Panc1 (cell line): Measurements from ENCODE around the gene EFEMP1. TPM values are rescaled to one million over a fixed set of nuclear protein-coding genes. Genes with fewer than 3 reads are reported as not detected.

Experiments
- ATAC-seq: fragments of 200-7000 bp; cut with Tn5 transposase; 2 replicates; pipeline ENCODE4 v1.9.1; 2020; ENCODE audit warnings: mild to moderate bottlenecking, moderate library complexity
- BruUV-seq: library from RNA; stranded (reverse); fragments of 400-500 nt; replicated peaks from 2 replicates; lab custom pipeline; 2021; lab: Mats Ljungman, UMichigan
- CTCF ChIA-PET: fragments of 300-600 bp; sonication (Branson Sonifier 250); formaldehyde crosslinking; loops from one replicate; lab custom pipeline; 2022; ENCODE audit warnings: antibody characterized with exemption; lab: Charles Lee
- POLR2A ChIA-PET: fragments of 300-600 bp; sonication (Branson Sonifier 250); formaldehyde crosslinking; loops from one replicate; lab custom pipeline; 2022; ENCODE audit warnings: antibody characterized with exemption; lab: Charles Lee
- DNase-seq: peaks from one replicate; pipeline ENCODE4 v3.0.0-alpha.2; 2010; ENCODE audit warnings: low read depth, low spot score
- H3K27ac ChIP-seq: 2 replicates; pipeline ENCODE4 v1.5.1; 2011; ENCODE audit warnings: mild to moderate bottlenecking, low read length, inconsistent platforms
- H3K27me3 ChIP-seq: fragments of 200-500 bp; sonication (Bioruptor generic); 2 replicates; pipeline ENCODE4 v1.6.0; 2014; ENCODE audit warnings: low read length, inconsistent platforms; ENCODE audit not compliant: control insufficient read depth, insufficient read depth
- H3K36me3 ChIP-seq: fragments of 200-500 bp; sonication (Bioruptor generic); 2 replicates; pipeline ENCODE4 v1.5.1; 2014; ENCODE audit warnings: inconsistent platforms, mild to moderate bottlenecking, low read length, moderate library complexity; ENCODE audit not compliant: control insufficient read depth, insufficient read depth
- H3K4me1 ChIP-seq: 2 replicates; pipeline ENCODE4 v1.5.1; 2011; ENCODE audit warnings: inconsistent platforms, mild to moderate bottlenecking, low read length, moderate library complexity; ENCODE audit not compliant: control insufficient read depth, insufficient read depth
- H3K4me3 ChIP-seq, 2 experiments: 2 replicates each; pipeline ENCODE4 v1.5.1; 2011 to 2012; ENCODE audit warnings: low read depth in 2 of 2, low read length in 2 of 2, mild to moderate bottlenecking in 2 of 2, inconsistent platforms in 1 of 2, moderate library complexity in 1 of 2
- H3K9me3 ChIP-seq: fragments of 200-500 bp; sonication (Bioruptor generic); 2 replicates; pipeline ENCODE4 v1.5.1; 2014; ENCODE audit warnings: low read depth, mild to moderate bottlenecking, inconsistent platforms, low read length, moderate library complexity; ENCODE audit not compliant: control insufficient read depth, insufficient read depth
- CTCF ChIP-seq: fragments of 450-650 bp; IDR thresholded peaks from 2 replicates; pipeline ENCODE4 v1.5.1; 2017; ENCODE audit warnings: mild to moderate bottlenecking
- POLR2AphosphoS5 ChIP-seq: IDR thresholded peaks from 2 replicates; pipeline ENCODE4 v1.6.1; 2012; ENCODE audit warnings: mild to moderate bottlenecking, low read depth, low read length, moderate library complexity
- SIN3A ChIP-seq: IDR thresholded peaks from 2 replicates; pipeline ENCODE4 v1.6.1; 2012; ENCODE audit warnings: low read depth, mild to moderate bottlenecking, low read length, moderate library complexity, borderline replicate concordance; ENCODE audit not compliant: insufficient read depth
- TCF7L2 ChIP-seq: IDR thresholded peaks from 2 replicates; pipeline ENCODE4 v1.6.1; 2011; ENCODE audit warnings: mild to moderate bottlenecking, low read depth, low read length, inconsistent platforms
- in situ Hi-C: cut with HindIII; loops from 2 replicates; pipeline ENCODE4 v1.10.0; 2016; ENCODE audit warnings: low sequenced_read_pairs, low pct_unique_long_range_greater_than_20kb
- intact Hi-C: fragments of 100-400 bp; cut with micrococcal nuclease; formaldehyde crosslinking; loops from one replicate; pipeline ENCODE4 v1.10.0; 2022; ENCODE audit not compliant: unreplicated experiment
- total RNA-seq: library from RNA; stranded (reverse); gene quantifications from one replicate; pipeline ENCODE4 v1.2.1, GENCODE V29; 2021; ENCODE audit not compliant: unreplicated experiment
- TF ChIP-seq, protein P1 (sequence below), 2 experiments: IDR thresholded peaks; 2 replicates each; pipeline ENCODE4 v1.6.1; 2011 to 2012; ENCODE audit warnings: low read depth in 2 of 2, control low read depth in 1 of 2, low read length in 1 of 2, mild to moderate bottlenecking in 1 of 2, moderate library complexity in 1 of 2; ENCODE audit not compliant: insufficient read depth in 1 of 2

The EFEMP1 gene
- total RNA-seq, 1 experiment from 2014 or later = 15.5 TPM

GRCh38 chr2:55934337-55934736 is 10.8 kb upstream of the EFEMP1 start:
- no peaks in the 10 kb centered on the region for H3K36me3 ChIP-seq
- ATAC-seq (no peak), DNase-seq (no peak)
- no peak overlapping the region for H3K27ac ChIP-seq
- no peaks in the 10 kb centered on the region for H3K9me3 ChIP-seq
- no peaks in the 10 kb centered on the region for H3K4me1 ChIP-seq
- ChIA-PET POLR2A (no interaction called here), CTCF (no interaction called here)
- in situ Hi-C loops = no loop called here
- BruUV-seq = no TSS peak
- intact Hi-C loops = no loop called here
- H3K27me3 ChIP-seq = no peaks in the 10 kb centered on the region
- TF ChIP-seq, protein P1, sequence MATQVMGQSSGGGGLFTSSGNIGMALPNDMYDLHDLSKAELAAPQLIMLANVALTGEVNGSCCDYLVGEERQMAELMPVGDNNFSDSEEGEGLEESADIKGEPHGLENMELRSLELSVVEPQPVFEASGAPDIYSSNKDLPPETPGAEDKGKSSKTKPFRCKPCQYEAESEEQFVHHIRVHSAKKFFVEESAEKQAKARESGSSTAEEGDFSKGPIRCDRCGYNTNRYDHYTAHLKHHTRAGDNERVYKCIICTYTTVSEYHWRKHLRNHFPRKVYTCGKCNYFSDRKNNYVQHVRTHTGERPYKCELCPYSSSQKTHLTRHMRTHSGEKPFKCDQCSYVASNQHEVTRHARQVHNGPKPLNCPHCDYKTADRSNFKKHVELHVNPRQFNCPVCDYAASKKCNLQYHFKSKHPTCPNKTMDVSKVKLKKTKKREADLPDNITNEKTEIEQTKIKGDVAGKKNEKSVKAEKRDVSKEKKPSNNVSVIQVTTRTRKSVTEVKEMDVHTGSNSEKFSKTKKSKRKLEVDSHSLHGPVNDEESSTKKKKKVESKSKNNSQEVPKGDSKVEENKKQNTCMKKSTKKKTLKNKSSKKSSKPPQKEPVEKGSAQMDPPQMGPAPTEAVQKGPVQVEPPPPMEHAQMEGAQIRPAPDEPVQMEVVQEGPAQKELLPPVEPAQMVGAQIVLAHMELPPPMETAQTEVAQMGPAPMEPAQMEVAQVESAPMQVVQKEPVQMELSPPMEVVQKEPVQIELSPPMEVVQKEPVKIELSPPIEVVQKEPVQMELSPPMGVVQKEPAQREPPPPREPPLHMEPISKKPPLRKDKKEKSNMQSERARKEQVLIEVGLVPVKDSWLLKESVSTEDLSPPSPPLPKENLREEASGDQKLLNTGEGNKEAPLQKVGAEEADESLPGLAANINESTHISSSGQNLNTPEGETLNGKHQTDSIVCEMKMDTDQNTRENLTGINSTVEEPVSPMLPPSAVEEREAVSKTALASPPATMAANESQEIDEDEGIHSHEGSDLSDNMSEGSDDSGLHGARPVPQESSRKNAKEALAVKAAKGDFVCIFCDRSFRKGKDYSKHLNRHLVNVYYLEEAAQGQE (IDR thresholded peaks at IDR 0.05; ENCODE audit: insufficient read depth in 1 of 2, low read depth in 2 of 2, low read length in 1 of 2) = no peak
- TF ChIP-seq SIN3A (no peak), POLR2AphosphoS5 (no peak), TCF7L2 (no peak), CTCF (no peak)
- H3K4me3 ChIP-seq = no peak overlapping the region

GRCh38 chr2:55932843-55933242 is 9.3 kb upstream of the EFEMP1 start:
- H3K27me3 ChIP-seq = no peaks in the 10 kb centered on the region
- DNase-seq (no peak), ATAC-seq (no peak)
- ChIA-PET POLR2A (no interaction called here), CTCF (no interaction called here)
- H3K4me1 ChIP-seq = no peaks in the 10 kb centered on the region
- TF ChIP-seq CTCF = no peak
- no peak for TF ChIP-seq SIN3A
- TF ChIP-seq, protein P1 (IDR thresholded peaks at IDR 0.05; ENCODE audit: insufficient read depth in 1 of 2, low read depth in 2 of 2, low read length in 1 of 2) = no peak
- no peak for TF ChIP-seq POLR2AphosphoS5
- TF ChIP-seq TCF7L2 = no peak
- intact Hi-C loops = no loop called here
- no peaks in the 10 kb centered on the region for H3K36me3 ChIP-seq
- H3K27ac ChIP-seq = no peak overlapping the region
- in situ Hi-C loops = no loop called here
- no peaks in the 10 kb centered on the region for H3K9me3 ChIP-seq
- no peak overlapping the region for H3K4me3 ChIP-seq
- no TSS peak for BruUV-seq
